HG03571 (cell line): ENCODE results near the gene SOCS1.
"Not testable (repeated sequence)": the region's sequence is repeated elsewhere in the genome, so short reads cannot be mapped to it uniquely, and the experiment has no call there.

ENCODE experiments used
- ATAC-seq: cut with Tn5 transposase; IDR thresholded peaks from one replicate; pipeline ENCODE4 v1.9.1; 2021; ENCODE audit not compliant: unreplicated experiment

The SOCS1 gene

GRCh38 chr16:11255737-11256660 lies at the start of gene SOCS1:
Gene SOCS1 (minus strand): TSS chr16:11256204. CDS start chr16:11255478, 726 bp downstream.
- ATAC-seq: peak; percentile 51

DNA sequence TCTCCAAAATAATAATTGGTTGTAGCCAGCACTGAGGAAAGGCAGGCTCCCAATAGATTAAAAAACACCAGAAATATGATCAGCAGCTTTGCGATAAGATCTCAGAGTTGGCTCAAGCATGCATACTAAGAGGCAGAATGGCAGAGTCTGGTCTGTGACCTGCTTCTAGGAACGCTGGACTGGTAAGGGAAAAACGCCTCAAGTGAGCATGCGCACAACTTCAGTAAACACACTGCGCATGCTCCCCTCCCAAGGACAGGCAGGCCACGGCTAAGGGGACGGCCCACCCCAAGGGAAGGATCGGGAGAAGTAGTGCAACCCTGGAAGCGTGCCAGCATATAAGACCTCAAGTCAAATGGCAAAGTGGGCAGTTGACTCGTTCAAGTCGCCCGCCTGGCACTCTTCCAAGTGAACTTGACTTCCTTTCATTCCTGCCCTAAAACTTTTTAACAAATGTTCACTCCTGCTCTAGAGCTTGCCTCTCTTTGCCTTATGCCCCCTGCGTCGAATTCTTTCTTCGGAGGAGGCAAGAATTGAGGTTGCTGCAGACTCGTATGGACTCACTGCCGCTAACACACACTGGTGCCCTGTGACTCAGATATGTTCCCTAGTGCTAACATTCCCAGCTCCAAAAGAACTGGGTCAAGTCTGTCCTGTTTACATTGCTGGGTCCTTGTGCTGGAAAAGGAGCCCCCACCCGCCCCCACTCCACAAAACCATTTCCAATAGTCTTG lies 47.6 kb upstream of the SOCS1 start:
- ATAC-seq: no peak

DNA sequence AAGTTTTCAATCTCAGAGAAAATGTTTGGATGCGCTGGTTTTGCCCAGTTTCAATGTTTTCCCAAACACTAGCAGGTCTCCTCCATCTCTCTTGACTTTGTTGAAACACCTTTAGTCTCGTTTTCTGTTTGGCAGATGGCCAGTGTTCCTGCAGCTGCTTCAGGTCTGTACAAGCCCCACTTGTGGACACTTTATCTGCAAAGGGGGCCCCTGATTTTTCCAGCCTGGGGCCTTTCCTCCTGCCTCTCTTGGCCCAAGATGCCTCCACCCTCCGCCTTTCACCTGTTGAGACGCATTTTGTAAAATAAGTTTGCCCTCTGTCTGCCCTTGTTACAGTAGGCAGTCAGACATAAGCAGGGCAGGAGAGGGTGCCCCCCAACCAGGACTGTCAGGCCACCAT lies 47.0 kb upstream of the SOCS1 start:
- ATAC-seq: no peak

DNA sequence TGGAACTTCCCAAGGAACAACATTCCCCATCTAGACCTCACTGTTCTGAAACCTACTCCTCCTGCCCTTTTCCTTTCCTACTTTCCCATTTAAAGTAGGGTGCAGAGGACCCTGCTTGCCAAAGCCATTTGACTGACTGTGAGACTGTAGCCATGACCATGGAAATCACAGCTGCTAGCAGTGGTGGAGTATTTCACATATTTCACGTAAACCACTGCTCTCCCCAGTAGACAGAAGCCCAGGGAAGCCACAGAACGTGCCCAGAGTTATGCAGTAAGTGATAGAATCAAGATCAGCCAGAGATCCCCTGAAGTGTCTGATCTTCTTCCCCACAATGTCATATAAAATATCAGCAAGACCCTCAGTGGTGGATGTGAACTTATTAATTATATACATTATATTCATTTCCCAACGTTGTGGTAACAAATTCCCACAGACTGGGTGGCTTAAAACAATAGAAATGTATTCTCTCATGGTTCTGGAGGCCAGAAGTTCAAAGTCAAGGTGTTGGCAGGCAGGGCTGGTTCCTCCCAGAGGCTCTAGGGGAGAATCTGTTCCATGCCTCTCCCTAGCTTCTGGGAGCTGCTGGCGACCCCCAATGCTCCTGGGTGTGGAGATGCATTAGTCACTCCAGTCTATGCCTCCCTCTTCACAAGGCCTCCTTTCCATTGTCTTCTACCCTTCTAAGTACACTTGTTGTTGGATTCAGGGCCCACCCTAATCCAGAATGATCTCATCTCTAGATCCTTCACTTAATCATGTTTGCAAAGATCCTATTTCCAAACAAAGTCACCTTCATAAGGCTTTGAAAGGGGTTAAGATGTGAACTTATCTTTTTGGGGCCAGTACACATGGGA lies 45.9 kb upstream of the SOCS1 start:
- no peak for ATAC-seq

GRCh38 chr16:11300560-11300892 lies 44.5 kb upstream of the SOCS1 start:
- no peak for ATAC-seq

GRCh38 chr16:11299865-11300559 lies 44.0 kb upstream of the SOCS1 start:
- ATAC-seq: no peak

DNA sequence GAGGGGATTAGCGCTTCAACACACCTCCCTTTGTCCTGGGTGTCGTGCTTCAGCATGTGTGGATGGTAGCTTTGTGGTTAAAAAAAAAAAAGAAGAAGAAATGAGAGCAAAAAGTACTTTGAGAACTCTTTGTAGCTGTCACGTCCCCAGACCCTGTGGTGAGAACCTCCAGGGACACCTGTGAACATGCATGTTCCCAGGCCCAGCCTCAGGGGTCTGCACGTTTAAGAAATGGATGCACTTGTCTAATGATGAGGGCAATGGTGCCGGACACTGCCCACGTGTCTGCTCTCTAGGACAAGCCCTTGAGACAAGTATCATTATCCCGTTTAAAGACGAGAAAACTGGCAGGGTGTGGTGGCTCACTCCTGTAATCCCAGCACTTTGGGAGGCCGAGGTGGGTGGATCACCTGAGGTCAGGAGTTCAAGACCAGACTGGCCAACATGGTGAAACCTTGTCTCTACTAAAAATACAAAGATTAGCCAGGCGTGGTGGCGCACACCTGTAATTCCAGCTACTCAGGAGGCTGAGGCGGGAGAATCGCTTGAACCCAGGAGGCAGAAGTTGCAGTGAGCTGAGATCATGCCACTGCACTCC lies 43.0 kb upstream of the SOCS1 start:
- ATAC-seq: not testable (repeated sequence)

DNA sequence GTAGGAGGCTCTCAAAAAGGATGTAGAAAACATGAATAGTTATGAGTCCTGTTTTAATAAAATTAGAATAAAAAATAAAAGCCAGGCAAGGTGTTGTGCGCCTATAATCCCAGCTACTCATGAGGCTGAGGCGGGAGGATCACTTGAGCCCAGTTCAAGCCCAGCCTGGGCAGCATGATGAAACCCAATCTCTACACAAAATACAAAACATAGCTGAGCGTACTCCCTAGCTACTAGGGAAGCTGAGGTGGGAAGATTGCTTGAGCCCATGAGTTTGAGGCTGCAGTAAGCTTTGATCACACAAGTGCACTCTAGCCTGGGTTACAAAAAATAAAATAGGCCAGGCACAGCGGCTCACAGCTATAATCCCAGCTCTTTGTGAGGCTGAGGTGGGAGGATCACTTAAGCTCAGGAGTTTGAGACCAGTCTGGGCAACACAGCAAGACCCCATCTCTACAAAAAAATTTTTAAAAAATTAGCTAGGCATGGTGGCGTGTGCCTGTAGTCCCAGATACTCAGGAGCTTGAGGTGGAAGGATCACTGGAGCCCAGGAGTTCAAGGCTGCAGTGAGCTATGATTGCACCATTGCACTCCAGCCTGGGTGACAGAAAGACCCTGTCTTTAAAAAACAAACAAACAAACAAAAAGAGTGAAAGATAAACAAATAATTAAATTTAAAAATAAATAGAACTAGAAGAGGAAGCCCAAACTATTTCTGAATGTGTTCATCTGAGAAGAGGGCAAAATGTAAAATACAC lies 42.3 kb upstream of the SOCS1 start:
- no peak for ATAC-seq

DNA sequence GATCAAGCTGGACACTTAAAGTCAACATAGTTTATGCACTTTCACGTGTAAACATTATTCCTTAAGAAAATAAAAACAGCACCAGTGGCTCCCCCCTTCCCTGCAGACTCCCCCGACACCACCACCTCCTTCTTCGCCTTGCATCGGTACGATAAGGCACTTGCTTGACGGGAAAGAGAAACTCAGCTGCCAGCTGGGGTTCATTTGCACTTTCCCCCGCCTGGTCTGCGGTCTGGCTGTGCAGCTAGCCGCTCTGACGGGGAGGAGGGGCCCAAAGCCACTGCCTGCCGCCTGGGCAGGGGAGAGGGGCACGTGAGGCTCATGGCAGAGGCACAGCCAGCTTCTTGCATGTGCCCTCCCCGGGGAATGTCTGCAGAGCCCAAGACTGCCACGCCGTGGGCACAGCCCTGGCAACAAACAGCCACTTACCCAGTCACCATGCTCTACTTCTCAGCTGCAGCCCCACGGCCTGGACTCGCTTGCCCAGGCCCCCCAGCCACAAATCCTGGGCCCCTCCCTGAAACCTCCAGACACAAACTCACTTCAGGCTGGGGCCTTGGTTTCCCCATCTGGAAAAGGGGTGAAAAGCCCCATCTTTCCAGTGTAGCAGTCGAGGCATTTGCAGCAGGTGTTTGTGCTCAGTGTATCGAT lies 41.6 kb upstream of the SOCS1 start:
- peak; percentile 75 for ATAC-seq

DNA sequence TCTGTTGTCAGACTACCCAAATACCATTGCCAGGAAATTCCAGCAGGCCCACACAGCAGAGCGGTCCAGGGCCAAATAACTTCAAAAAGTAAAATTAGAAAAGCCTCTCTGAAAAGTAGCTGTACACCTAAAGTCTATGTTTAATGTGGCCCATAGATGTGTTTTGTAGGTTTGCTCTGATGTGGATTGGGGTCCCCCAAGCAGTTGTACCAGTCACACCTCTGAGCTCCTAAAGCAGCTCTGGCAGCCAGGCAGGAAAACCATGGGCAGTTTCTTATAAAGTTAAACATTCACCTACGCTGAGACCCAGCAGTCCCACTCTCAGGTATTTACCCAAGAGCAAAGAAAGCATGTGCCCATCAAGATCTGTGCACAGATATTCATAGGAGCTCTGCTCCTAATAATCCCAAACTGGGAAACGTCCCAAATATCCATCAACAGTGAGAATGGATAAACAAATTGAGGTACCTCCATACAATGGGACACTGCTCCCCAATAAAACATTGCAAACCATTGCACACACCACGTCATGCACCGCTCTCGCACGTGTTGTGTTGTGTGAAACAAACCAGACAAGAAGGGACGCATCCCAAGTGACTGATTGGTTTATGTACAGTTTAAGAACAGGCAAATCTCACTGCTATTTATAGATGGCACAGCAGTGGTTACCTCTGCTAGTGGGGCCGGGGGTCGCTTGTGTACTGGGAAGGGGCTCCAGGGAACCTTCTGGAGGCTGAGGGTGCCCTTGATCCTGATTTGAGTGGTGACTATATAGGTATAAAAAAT lies 40.9 kb upstream of the SOCS1 start:
- no peak for ATAC-seq

DNA sequence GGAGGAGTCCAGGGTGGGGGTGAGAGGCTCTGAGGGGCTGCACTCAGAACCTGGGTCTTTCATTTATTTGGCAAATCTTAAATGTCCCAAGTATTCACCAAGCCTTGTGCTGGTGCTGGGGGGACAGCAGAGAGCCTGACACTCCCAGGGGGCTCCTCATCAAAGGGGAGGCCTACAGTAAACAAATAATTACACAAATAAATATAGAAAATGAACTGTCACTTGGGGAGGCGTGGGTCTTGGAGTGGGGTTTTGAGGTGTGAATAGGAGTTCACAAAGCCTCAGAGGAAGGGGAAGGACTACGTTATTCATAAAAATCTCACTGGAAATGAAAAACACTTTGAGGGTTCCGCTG lies 40.3 kb upstream of the SOCS1 start:
- ATAC-seq: no peak

DNA sequence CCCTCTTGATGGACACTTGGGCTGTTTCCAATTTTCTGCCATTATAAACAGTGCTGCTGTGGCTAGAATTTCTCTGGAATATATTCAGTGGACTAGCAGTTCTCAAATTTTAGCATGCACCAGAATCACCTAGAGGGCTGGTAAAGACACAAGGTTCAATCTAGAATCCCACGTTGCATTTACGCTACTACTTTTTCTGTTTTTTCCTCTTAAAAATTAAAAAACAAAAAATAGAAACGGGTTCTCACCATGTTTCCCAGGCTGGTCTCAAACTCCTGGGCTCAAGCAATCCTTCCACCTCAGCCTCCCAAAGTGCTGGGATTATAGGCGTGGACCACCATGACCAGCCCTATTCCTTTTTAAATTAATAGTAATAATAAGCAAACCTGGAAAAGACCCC lies 39.7 kb upstream of the SOCS1 start:
- ATAC-seq: no peak

DNA sequence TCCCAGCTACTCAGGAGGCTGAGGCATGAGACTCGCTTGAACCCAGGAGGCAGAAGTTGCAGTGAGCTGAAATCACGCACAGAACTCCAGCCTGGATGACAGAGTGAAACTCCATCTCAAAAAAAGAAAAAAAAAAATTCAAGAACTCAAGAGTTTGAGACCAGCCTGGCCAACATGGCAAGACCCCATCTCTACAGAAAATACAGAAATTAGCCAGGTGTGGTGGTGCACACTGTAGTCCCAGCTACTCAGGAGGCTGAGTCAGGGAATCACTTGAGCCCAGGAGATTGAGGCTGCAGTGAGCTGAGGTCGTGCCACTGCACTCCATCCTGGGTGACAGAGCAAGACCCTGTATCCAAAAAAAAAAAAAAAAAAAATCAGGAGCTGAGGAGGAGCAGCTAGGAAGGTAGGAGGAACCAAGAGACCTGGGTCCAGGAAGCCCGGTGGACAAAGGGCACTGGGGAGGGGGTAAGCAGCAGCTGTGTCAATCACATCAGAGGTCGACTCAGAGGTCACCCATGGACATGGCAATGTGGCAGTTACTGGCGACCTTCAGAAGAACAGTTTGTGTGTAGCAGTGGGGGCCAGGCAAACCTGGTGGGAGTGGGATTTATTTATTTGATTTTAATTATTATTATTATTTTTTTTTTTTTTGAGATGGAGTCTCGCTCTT lies 36.2 kb upstream of the SOCS1 start:
- ATAC-seq: no peak

GRCh38 chr16:11291091-11291703 lies 35.2 kb upstream of the SOCS1 start:
- no peak for ATAC-seq

- no peak for ATAC-seq
Measured at GRCh38 chr16:11290102-11290893, 34.3 kb upstream of the SOCS1 start.

- not testable (repeated sequence) for ATAC-seq
Measured at GRCh38 chr16:11289696-11290095, 33.7 kb upstream of the SOCS1 start.

DNA sequence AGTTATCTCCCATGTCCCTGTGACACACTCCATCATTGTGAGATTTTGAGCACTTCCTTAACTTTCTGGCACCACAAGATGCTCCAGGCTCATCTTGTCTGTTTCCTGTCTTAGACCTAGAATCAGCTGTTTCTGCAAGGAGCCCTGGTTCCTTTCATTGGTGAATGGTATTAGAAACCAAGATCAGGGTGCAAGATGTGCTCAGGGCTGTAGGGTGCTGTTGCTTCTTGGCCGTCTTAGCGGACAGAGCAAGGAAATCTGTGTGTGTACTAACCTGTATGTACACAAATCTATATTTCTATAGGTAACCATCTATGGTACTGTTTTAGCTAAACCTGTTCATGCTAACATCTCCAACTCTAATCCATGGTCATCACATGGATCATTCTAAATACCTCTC lies 33.2 kb upstream of the SOCS1 start:
- ATAC-seq: no peak
